GM12878 (cell line): ENCODE measurements around the gene CCR5. TPM values are rescaled to one million over a fixed set of nuclear protein-coding genes. Genes with fewer than 3 reads are reported as not detected.

Experiments used
- ATAC-seq: fragments of 200-7000 bp; cut with Tn5 transposase; 3 replicates; pipeline ENCODE4 v1.9.1; 2020; ENCODE audit warnings: mild to moderate bottlenecking, moderate library complexity
- BruUV-seq: library from RNA; stranded (reverse); fragments of 400-500 nt; replicated peaks from 2 replicates; lab custom pipeline; 2021; lab: Mats Ljungman, UMichigan
- CTCF ChIA-PET: fragments of 300-600 bp; sonication (Branson Sonifier 250); formaldehyde crosslinking; extraction: SDS; loops from one replicate; lab custom pipeline; 2021; ENCODE audit warnings: inconsistent platforms; lab: Yijun Ruan, JAX
- POLR2A ChIA-PET: fragments of 350-600 bp; formaldehyde crosslinking; extraction: SDS; loops from one replicate; lab custom pipeline; 2021; ENCODE audit warnings: inconsistent platforms; lab: Charles Lee
- RAD21 ChIA-PET: fragments of 300-600 bp; sonication (Branson Sonifier 250); formaldehyde crosslinking; loops from one replicate; lab custom pipeline; 2023; ENCODE audit warnings: antibody characterized with exemption; ENCODE audit not compliant: unreplicated experiment; lab: Charles Lee
- SMC1A ChIA-PET: fragments of 300-600 bp; sonication (Branson Sonifier 250); formaldehyde crosslinking; loops from one replicate; lab custom pipeline; 2023; ENCODE audit not compliant: unreplicated experiment, uncharacterized antibody; lab: Charles Lee
- DNase-seq: peaks from one replicate; pipeline ENCODE4 v3.0.0-alpha.2; 2011; ENCODE audit warnings: low read depth, low spot score
- FAIRE-seq: peaks from 3 replicates; lab custom pipeline; 2011; peaks lifted over from hg19 to GRCh38; lab: Jason Lieb, UNC
- H2AFZ ChIP-seq: 2 replicates; pipeline ENCODE4 v1.6.0; 2011; ENCODE audit warnings: low read depth, low read length, control low read depth; ENCODE audit not compliant: control insufficient read depth
- H3K27ac ChIP-seq: 2 replicates; pipeline ENCODE4 v1.5.1; 2011; ENCODE audit warnings: control low read depth; ENCODE audit not compliant: control insufficient read depth, insufficient read depth
- H3K27me3 ChIP-seq, 2 experiments: replicated peaks in 1 of 2; 2 replicates each; pipeline versions ENCODE4 v1.6.0 to v1.6.1; 2011; ENCODE audit warnings: low read length in 1 of 2; ENCODE audit not compliant: control insufficient read depth in 2 of 2, insufficient read depth in 2 of 2
- H3K36me3 ChIP-seq, 2 experiments: 2 replicates each; pipeline ENCODE4 v1.5.1; 2011; ENCODE audit warnings: low read length in 1 of 2; ENCODE audit not compliant: control insufficient read depth in 2 of 2, insufficient read depth in 2 of 2
- H3K4me1 ChIP-seq: 2 replicates; pipeline ENCODE4 v1.6.1; 2011; ENCODE audit warnings: mild to moderate bottlenecking, low read length, moderate library complexity, mixed read lengths; ENCODE audit not compliant: control insufficient read depth, insufficient read depth
- H3K4me2 ChIP-seq: 2 replicates; pipeline ENCODE4 v1.6.0; 2011; ENCODE audit warnings: control low read depth; ENCODE audit not compliant: control insufficient read depth, insufficient read depth
- H3K4me3 ChIP-seq: fragments of 200-600 bp; sonication (generic); 2 replicates; pipeline ENCODE4 v1.5.1; 2016
- H3K79me2 ChIP-seq: 2 replicates; pipeline ENCODE4 v1.6.0; 2011; ENCODE audit warnings: low read length; ENCODE audit not compliant: control insufficient read depth, insufficient read depth
- H3K9ac ChIP-seq: 2 replicates; pipeline ENCODE4 v1.8.0; 2011; ENCODE audit warnings: low read length, control low read depth, mixed read lengths; ENCODE audit not compliant: control insufficient read depth, insufficient read depth
- H3K9me3 ChIP-seq: replicated peaks from 3 replicates; pipeline ENCODE4 v1.5.1; 2011; ENCODE audit warnings: mild to moderate bottlenecking, low read length; ENCODE audit not compliant: control insufficient read depth, insufficient read depth
- H4K20me1 ChIP-seq: 2 replicates; pipeline ENCODE4 v1.6.0; 2011; ENCODE audit not compliant: control insufficient read depth, insufficient read depth
- ATF3 ChIP-seq: IDR thresholded peaks from 2 replicates; pipeline ENCODE4 v1.6.1; 2011; ENCODE audit warnings: low read depth, mild to moderate bottlenecking, low read length, moderate library complexity, borderline replicate concordance; ENCODE audit errors: extremely low read depth
- BACH1 ChIP-seq: fragments of 450-650 bp; IDR thresholded peaks from 2 replicates; pipeline ENCODE4 v1.6.1; 2017; ENCODE audit warnings: mild to moderate bottlenecking, borderline replicate concordance
- CBFB ChIP-seq: IDR thresholded peaks from 2 replicates; pipeline ENCODE4 v1.6.1; 2016; ENCODE audit warnings: antibody characterized with exemption, low read depth
- FOXM1 ChIP-seq: IDR thresholded peaks from 2 replicates; pipeline ENCODE4 v1.6.1; 2012; ENCODE audit warnings: low read depth, mild to moderate bottlenecking, inconsistent platforms, low read length, moderate library complexity
- POLR2AphosphoS2 ChIP-seq: IDR thresholded peaks from 2 replicates; pipeline ENCODE4 v1.6.1; 2011; ENCODE audit warnings: low read depth, mild to moderate bottlenecking, low read length, improper control_type of control experiment, moderate library complexity
- RELB ChIP-seq: fragments of 450-650 bp; IDR thresholded peaks from 2 replicates; pipeline ENCODE4 v1.6.1; 2017; ENCODE audit warnings: low read depth, mild to moderate bottlenecking, moderate library complexity
- USF1 ChIP-seq: IDR thresholded peaks from 2 replicates; pipeline ENCODE4 v1.6.1; 2011; ENCODE audit warnings: borderline replicate concordance, low read depth, mild to moderate bottlenecking, moderate library complexity, mixed read lengths, low read length; ENCODE audit not compliant: insufficient read depth; ENCODE audit errors: extremely low read length
- WGBS: methylation state at CpG from one replicate; pipeline ENCODE4 v1.1.6; 2016; ENCODE audit warnings: low lambda C conversion rate; ENCODE audit not compliant: insufficient replicate concordance, insufficient coverage; ENCODE audit errors: missing lambda C conversion rate; 5-methylcytosine and 5-hydroxymethylcytosine counted together
- in situ Hi-C: fragments of 300-500 bp; cut with MboI; formaldehyde crosslinking; loops from 9 replicates; pipeline ENCODE4 v1.14.3; 2018; ENCODE audit warnings: mixed read lengths
- intact Hi-C: fragments of 100-400 bp; cut with micrococcal nuclease; formaldehyde crosslinking; loops from one replicate; pipeline ENCODE4 v1.14.2; 2022; ENCODE audit not compliant: unreplicated experiment
- polyA plus RNA-seq, 11 experiments: library from polyadenylated mRNA; depleted of rRNA in 4 of 11; unstranded in 6 of 11; stranded (reverse) in 5 of 11; fragments of >200 nt; fragmentation: Nextera tagmentation in 4 of 11; fragmentation: Illumina TruSeq in 1 of 11; extraction: Ambion mirVana in 4 of 11; extraction: Trizol in 1 of 11; gene quantifications; 1 replicate in 1 of 11; 2 replicates in 10 of 11; pipeline versions ENCODE4 v1.2.1 to v1.2.3, GENCODE V29; 2011 to 2016; ENCODE audit warnings: inconsistent platforms in 2 of 11, missing spikeins in 2 of 11, low read depth in 1 of 11
- total RNA-seq, 4 experiments: library from RNA; depleted of rRNA in 3 of 4; stranded (reverse); fragments of >200 nt in 3 of 4; fragmentation: Illumina TruSeq in 1 of 4; extraction: Trizol in 1 of 4; gene quantifications; 2 replicates each; pipeline versions ENCODE4 v1.2.1 to v1.2.3, GENCODE V29; 2013 to 2021

The CCR5 gene
- total and polyA plus RNA-seq, 10 of the 15 experiments (the other 5 are each of a cell fraction or from before 2014, with no cell fraction given) = 0.17 to 1.6 (median 0.82) TPM; not detected in 1

- intact Hi-C loops = loop anchor here (5.0 kb wide), 1 partner anchor 33 kb away; no protein-coding TSS in a partner anchor
- H4K20me1 ChIP-seq = no peaks in the 10 kb centered on the region
- peaks cover 31% of the 10 kb centered on the region for H3K4me1 ChIP-seq
- in situ Hi-C loops = no loop called here
- no peak for FAIRE-seq
- H3K9me3 ChIP-seq = peaks cover 3% of the 10 kb centered on the region; the same call in 2 of the 3 replicates
- peak overlapping the region; percentile 42 for H3K4me3 ChIP-seq
- ATAC-seq = peak; percentile 79
- peak overlapping the region; percentile 59 for H3K27ac ChIP-seq
- SMC1A ChIA-PET = interaction anchor here (0.8 to 4.1 kb wide), 6 partner anchors 10 to 55 kb away, joined by 3 to 31 read pairs (median 4); partner anchors contain the start of gene CCR5
- no peaks in the 10 kb centered on the region for H3K79me2 ChIP-seq
- H3K27me3 ChIP-seq = no peaks in the 10 kb centered on the region; a peak in 1 of 4 replicates
- POLR2A ChIA-PET = interaction anchor here (1.5 kb wide), 1 partner anchor 22 kb away, joined by 4 read pairs; no protein-coding TSS in a partner anchor
- no peaks in the 10 kb centered on the region for H3K36me3 ChIP-seq
- peak overlapping the region; percentile 70 for H3K4me2 ChIP-seq
- DNase-seq = no peak
- CTCF ChIA-PET = interaction anchor here (1.0 to 2.4 kb wide), 7 partner anchors 10 to 74 kb away, joined by 3 to 15 read pairs (median 4); no protein-coding TSS in a partner anchor
- TF ChIP-seq POLR2AphosphoS2 (no peak), ATF3 (no peak), FOXM1 (no peak), USF1 (no peak), BACH1 (no peak), RELB (no peak), CBFB (no peak)
- H3K9ac ChIP-seq = no peak overlapping the region
- no peak overlapping the region for H2AFZ ChIP-seq
- 0% methylated on average over 1 of the region's 1 CpG for WGBS
- RAD21 ChIA-PET = interaction anchor here (1.0 to 5.5 kb wide), 4 partner anchors 10 to 56 kb away, joined by 3 to 26 read pairs (median 4); no protein-coding TSS in a partner anchor
- BruUV-seq = no TSS peak
Observed at GRCh38 chr3:46350262-46350565, 20.5 kb upstream of the CCR5 start.
